Activated CD4-positive, alpha-beta T cell treated with anti-CD3 and anti-CD28 coated beads, Interleukin-2, amount 50 U/mL, for 16 hours (primary cell): Measurements from ENCODE around the gene CLP1.

Source experiments
- DNase-seq: peaks from one replicate; pipeline ENCODE4 v3.0.0-alpha.2; 2020

CLP1 gene

GRCh38 chr11:57657194-57658022 lies at the start of gene CLP1:
TSS of gene CLP1 (plus strand) at chr11:57657762. CDS start at chr11:57659477, 1,715 bp downstream.
- DNase-seq: peak; percentile 99

- DNase-seq: no peak
Observed at GRCh38 chr11:57610170-57610569, 47.4 kb upstream of the CLP1 start.

GRCh38 chr11:57614234-57614772 lies 43.3 kb upstream of the CLP1 start:
- DNase-seq: no peak

GRCh38 chr11:57615308-57615707 lies 42.3 kb upstream of the CLP1 start:
- no peak for DNase-seq

- no peak for DNase-seq
Observed at GRCh38 chr11:57616595-57616994, 41.0 kb upstream of the CLP1 start.

- no peak for DNase-seq
Observed at GRCh38 chr11:57618438-57618837, 39.1 kb upstream of the CLP1 start.

GRCh38 chr11:57619331-57619730 lies 38.2 kb upstream of the CLP1 start:
- DNase-seq: no peak

- DNase-seq: no peak
Observed at GRCh38 chr11:57620467-57620866, 37.1 kb upstream of the CLP1 start.

GRCh38 chr11:57622263-57622662 lies 35.3 kb upstream of the CLP1 start:
- DNase-seq: no peak

- DNase-seq: no peak
Observed at GRCh38 chr11:57624864-57625263, 32.7 kb upstream of the CLP1 start.

- no peak for DNase-seq
Observed at GRCh38 chr11:57626895-57627294, 30.7 kb upstream of the CLP1 start.

- DNase-seq: no peak
Observed at GRCh38 chr11:57630171-57630570, 27.4 kb upstream of the CLP1 start.

- DNase-seq: no peak
Observed at GRCh38 chr11:57632116-57632515, 25.4 kb upstream of the CLP1 start.

GRCh38 chr11:57633394-57634070 lies 24.0 kb upstream of the CLP1 start:
- DNase-seq: no peak

GRCh38 chr11:57634311-57634710 lies 23.3 kb upstream of the CLP1 start:
- no peak for DNase-seq

- DNase-seq: no peak
Observed at GRCh38 chr11:57635246-57635645, 22.3 kb upstream of the CLP1 start.

- DNase-seq: no peak
Observed at GRCh38 chr11:57637626-57638004, 19.9 kb upstream of the CLP1 start.

GRCh38 chr11:57638005-57638781 lies 19.4 kb upstream of the CLP1 start:
- DNase-seq: no peak

GRCh38 chr11:57638811-57639320 lies 18.7 kb upstream of the CLP1 start:
- no peak for DNase-seq

GRCh38 chr11:57639321-57640067 lies 18.1 kb upstream of the CLP1 start:
- no peak for DNase-seq

GRCh38 chr11:57640068-57640800 lies 17.3 kb upstream of the CLP1 start:
- no peak for DNase-seq
